Hippocampal formation (tissue), 2 donors: ENCODE results near the gene BIN1.
A peak's percentile ranks its signal among the peaks of the same experiment; 100 is the strongest.

Experiments
- DNase-seq, 2 donors: peaks; one replicate each; lab custom pipeline; 2025; lab: John Stamatoyannopoulos, UW

BIN1 gene

DNA sequence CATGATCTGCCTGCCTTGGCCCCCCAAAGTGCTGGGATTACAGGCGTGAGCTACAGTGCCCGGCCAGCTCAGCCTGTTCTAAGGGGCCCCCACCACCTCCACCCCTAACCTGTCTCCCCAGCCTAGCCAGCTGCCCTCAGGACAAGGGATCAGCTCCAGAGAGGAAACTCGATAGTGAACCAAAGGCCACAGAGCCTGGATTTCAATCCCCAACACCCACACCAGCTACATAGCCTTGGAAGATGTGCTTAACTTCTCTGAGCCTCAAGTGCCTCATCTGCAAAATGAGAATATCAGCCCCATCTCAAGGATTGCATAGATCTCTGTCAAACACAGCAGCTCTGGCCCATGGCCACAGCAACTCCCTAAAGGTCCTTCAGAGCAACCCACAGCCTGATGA, 32.0 kb downstream of the BIN1 start:
- no peak for DNase-seq

DNA sequence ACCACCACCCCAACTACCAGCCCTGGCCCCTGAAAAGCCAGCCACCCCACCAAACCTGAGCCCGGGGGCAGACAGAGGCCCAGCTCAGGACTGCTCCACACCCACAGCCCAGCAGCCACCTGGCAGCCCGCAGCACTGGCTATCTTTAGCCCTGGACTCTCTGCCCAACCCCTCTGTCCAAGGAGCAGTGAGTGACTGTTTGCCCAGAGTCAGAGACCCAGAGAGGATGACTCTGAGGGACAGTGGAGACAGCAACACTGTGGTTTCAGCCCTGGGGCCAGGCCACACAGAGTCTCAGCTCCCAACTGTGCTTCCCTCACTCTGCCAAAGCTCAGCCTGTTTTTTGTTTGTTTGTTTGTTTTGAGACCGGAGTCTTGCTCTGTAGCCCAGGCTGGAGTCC, 32.6 kb downstream of the BIN1 start:
- no peak for DNase-seq

- DNase-seq, result peak; percentile 93 to 95
These were observed 34.0 kb downstream of the BIN1 start for GRCh38 chr2:127072970-127073369.

- DNase-seq, result peak in 1 of 2 donors; percentile 63
These were observed 34.6 kb downstream of the BIN1 start for GRCh38 chr2:127072396-127072795.

- DNase-seq, result no peak
These were observed 35.0 kb downstream of the BIN1 start for GRCh38 chr2:127071901-127072328.

DNA sequence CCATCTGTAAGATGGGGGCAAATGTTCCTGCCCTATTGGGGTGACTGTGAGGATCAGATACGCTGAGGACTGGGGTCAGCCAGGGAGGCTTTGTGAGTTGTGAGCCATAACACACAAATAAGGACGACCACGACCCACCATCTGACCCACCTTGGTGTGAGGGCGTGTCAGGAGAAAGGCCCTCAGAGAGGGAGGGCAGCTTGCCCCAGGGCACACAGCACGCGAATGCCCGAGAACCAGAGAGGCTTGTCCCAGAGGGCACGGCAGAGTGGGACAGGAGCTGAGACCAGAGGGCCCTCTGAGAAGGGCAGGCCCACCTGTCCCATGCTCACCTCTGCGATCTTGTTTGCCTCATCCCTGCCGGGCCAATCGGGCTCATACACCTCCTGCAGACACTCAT, 36.7 kb downstream of the BIN1 start:
- DNase-seq, result no peak

GRCh38 chr2:127069536-127069935, 37.4 kb downstream of the BIN1 start:
- DNase-seq, result no peak

DNA sequence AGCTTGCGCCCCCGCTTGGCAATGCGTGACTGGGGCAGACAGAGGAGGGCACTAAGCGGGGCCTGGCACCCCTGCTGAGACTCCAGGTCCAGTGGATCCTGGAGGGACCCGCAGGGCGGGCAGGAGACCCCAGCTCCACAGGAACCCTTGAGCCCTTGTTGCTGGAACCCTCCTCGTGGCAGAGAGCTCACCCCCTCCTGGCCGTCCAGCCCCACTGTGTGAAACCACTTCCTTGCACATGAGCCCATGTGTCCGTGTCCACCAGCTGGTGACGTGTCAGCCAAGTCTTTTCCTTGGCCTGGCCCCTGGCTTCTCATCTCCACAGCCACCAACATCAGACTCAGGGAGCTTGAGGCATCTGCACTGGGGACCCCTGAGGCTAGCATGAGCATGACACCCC, 38.0 kb downstream of the BIN1 start:
- DNase-seq, result no peak

- no peak for DNase-seq
These were observed 38.6 kb downstream of the BIN1 start for GRCh38 chr2:127068351-127068741.

DNA sequence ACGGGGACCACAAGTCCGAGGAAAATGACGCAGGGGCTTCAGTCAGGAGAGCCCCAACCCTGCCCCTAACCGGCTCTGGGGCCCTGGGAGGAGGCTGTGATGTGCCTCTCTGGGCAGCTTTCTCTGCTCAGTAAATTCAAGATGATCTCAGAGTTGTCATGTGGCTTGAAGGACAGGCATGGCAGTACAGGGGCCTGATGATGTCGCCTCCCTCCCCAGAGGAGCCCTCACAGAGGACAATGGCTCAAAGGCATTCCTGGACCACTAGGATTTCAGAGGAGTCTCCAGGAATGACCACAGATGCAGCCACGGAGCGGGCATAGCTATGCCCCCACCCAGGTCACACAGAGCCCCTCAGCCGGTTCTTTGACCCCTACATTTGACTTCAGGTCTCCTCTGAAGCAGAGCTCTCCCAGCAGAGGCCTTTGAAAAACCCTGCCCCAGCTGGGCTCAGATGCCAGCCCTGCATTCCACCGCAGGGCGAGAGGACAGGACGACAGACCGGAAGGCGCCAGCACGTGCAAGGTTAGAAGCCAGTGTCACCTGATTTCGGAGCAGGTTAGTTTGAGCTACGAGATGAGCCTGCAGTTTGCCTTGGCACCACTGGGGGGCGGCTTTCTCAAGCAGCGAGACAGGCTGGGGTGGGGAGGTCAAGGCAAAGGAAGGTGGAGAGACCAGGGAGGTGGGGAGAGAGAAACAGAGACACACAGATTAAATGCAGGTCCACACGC, 39.2 kb downstream of the BIN1 start:
- peak; percentile 49 to 70 for DNase-seq

DNA sequence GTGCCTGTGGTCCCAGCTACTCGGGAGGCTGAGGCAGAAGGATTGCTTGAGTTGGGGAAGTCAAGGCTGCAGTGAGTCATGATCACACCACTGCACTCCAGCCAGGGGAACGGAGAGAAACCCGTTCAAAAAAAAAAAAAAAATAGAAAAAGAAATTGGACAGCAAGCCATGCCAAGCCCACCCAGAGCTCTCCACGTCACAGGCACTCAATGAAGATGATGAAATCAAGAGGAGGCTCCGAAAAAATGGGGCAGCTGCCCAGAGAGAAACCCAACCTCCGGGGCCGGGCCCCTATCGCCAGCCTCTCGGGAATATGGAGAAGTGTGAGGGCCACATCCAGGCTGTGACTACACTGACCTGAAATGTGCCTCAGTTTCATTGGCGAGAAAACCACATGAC, 40.0 kb downstream of the BIN1 start:
- no peak for DNase-seq

DNA sequence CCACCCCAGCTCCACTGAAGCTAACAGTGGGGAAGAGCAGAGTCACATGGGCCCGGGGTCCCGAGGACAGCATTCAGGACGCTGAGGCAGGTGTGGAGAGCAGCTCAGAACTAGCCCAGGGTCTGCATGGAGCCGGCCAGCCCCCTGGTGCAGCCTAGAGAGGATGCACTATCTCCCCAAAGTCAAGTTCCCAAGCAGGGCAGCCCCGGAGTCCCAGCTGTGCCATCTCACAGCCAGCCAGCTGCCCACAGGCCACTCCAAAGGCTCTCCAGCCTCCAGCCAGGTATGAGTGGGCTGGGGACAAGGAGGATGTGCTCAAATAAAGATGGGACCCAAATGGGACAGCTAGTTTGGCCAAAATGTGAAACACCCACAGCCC, 41.0 kb downstream of the BIN1 start:
- DNase-seq, result no peak

GRCh38 chr2:127065299-127065939, 41.5 kb downstream of the BIN1 start:
- DNase-seq, result no peak

DNA sequence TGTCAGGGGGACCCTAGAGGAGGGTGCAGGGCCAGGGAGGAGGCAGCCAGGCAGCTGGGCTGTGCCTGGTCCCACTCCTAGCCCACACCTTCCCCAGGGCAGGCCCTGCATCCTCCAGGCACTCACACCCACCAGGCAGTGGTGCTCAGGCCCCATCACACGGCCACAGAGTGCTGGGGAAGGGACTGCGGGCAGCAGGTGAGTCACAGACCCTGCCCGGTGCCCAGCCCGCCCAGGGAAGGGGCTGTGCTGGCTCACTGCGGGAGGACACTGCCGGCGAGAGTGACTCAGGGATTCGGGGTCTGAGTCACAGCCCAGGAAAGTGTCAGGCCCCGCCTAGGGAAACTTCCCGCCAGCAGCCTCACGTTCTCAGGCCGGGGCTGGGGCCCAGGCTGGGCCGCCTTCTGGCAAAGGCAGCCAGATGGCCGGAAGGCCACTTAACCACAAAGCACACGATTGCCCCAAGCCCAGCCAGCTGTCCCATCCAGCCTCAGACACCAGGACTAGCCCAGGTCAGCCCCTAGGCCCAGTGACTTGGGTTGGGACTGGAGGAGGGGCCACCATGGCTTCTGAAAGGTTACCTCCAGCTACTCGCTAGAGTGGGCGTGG, 42.2 kb downstream of the BIN1 start:
- peak in 1 of 2 donors; percentile 51 for DNase-seq

- DNase-seq, result no peak
These were observed 43.0 kb downstream of the BIN1 start for GRCh38 chr2:127063701-127064590.

- DNase-seq, result no peak
These were observed 45.3 kb downstream of the BIN1 start for GRCh38 chr2:127061375-127062273.

DNA sequence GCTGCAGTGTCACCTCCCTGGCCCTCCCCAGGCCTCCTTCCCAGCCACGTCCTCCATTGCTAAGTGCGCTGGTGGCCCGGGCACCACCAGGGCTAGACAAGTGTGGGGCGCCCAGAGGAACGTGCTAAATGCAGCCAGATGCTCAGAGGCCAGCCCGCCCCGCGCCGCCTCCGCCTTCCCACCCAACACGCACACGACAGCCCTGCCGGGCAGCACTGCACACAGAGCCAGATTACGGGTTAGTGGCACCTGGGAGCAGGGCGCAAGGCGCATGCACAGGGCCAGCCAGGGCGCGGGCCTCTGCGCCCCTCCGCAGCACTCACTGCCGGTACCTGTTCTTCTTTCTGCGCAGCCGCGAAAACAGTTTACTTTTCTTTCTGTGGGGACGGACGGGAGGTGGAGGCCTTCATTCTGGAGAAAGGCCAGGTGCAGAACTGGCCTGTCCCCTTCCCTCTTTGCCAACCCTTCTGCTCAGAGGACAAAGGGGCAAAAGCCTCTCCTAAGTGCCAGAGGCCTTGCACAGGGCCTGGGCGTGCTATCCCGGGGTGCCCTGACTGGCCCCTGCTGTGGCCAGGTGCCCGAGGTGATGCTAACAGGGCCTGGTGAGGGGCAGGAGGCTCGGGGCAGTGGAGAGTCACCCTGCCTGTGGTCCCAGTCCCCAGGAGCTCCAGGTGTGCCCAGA, 46.5 kb downstream of the BIN1 start:
- DNase-seq, result no peak

DNA sequence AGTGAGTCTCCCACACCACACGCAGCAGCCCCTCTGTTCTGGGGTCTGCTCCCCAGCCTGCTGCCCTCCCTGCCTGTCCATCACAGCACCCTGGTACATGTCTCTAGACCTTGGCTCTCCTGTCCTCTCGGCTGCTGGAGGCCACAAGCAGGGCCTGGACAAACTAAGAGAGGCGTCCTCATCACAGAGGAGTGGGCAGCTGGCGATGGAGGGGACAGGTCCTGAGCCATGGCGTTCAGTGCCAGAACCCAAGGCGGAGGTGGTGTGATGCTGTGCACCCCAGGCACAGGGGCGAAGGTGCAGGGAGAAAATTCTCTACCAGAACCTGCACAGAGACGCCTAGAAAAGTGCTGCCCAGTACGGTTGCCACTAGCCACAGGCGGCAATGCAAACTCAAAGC, 47.4 kb downstream of the BIN1 start:
- DNase-seq, result no peak

GRCh38 chr2:127058954-127059252, 48.1 kb downstream of the BIN1 start:
- DNase-seq, result no peak

GRCh38 chr2:127058246-127058953, 48.6 kb downstream of the BIN1 start:
- no peak for DNase-seq
